GM18858 (cell line): ENCODE measurements around the gene CLSTN3.

ENCODE experiments used
- ATAC-seq: cut with Tn5 transposase; IDR thresholded peaks from one replicate; pipeline ENCODE4 v1.9.1; 2021; ENCODE audit not compliant: unreplicated experiment

Gene CLSTN3

DNA sequence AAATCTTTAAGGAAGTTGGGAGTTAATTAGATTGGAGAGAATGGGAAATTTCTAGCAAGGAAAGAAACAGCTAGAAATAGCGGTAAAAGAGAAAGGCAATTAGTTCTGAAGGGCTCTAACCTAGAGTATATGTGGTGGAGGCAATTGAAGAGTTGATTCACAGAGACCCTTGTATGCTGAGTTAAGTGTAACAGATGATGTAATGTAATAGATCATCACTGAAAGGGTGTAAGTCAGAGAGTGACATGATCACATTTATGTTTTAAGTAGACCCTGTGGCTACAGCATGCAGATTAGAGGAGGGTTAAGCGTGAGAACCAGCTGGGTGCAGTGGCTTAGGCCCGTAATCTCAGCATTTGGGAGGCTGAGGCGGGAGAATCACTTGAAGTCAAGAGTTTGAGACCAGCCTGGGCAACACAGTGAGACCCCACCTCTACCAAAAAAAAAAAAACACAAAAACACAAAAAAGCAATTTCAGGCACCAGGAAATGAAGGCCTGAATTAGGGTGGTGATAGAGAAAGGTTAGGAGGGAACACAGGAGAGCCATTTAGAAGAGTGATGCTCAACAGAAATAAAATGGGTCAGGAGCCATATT, 4.4 kb upstream of the CLSTN3 start:
- ATAC-seq = no peak

GRCh38 chr12:7127916-7128626, 2.1 kb upstream of the CLSTN3 start:
- ATAC-seq = no peak

- ATAC-seq = no peak
These were observed 1.4 kb upstream of the CLSTN3 start, which contains the start of gene RBP5 for GRCh38 chr12:7128681-7129286. Gene RBP5, minus strand, starts transcription at chr12:7128889. Its CDS starts 114 bp downstream, at chr12:7128775.

DNA sequence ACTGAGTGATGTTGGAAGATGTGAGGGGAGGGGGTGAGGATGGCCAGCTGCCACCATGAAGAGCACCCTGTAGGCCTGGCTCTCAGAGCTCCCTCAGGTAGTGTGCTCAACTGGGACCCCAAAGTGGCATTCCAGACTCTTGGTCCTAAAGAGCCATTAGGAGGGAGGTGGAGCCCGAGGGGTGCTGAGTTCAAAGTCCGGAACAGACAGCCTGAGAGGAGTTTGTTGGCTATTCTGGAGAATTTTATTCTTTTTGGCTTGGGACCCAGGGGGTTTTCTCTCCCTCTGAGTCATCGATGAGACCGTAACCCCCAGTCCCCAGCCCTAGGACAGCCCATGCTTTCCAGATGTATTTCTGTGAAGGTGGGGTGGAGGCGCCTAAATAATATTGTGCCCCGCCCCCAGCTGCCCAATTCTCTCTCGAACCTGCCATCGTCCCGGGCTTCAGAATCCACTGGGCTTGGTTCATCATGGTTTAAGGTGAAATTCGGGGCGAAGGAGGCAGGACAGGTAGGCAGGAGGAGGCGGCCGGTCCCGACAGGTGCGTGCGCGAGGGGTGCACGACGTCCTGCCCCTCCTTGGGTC, 792 bp upstream of the CLSTN3 start:
- ATAC-seq = no peak

- ATAC-seq = no peak
These were observed 730 bp downstream of the CLSTN3 start for GRCh38 chr12:7130701-7131501.

GRCh38 chr12:7131502-7131866, 1.3 kb downstream of the CLSTN3 start:
- no peak for ATAC-seq

GRCh38 chr12:7134396-7135166, 4.4 kb downstream of the CLSTN3 start:
- ATAC-seq = no peak

- ATAC-seq = no peak
These were observed 5.9 kb downstream of the CLSTN3 start for GRCh38 chr12:7136071-7136470.

DNA sequence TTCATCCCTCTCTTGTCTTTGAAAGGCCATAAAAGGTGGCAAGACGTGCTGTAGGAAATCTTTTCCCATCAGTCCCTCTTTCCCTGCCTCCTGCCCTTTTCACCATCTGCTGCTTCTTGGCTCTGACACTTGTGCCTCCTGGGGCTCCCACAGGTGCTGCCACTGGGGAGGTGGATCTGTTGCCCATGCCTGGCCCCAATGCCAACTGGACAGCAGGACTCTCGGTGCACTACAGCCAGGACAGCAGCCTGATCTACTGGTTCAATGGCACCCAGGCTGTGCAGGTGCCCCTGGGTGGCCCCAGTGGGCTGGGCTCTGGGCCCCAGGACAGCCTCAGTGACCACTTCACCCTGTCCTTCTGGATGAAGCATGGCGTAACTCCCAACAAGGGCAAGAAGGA, 6.5 kb downstream of the CLSTN3 start:
- ATAC-seq = no peak

DNA sequence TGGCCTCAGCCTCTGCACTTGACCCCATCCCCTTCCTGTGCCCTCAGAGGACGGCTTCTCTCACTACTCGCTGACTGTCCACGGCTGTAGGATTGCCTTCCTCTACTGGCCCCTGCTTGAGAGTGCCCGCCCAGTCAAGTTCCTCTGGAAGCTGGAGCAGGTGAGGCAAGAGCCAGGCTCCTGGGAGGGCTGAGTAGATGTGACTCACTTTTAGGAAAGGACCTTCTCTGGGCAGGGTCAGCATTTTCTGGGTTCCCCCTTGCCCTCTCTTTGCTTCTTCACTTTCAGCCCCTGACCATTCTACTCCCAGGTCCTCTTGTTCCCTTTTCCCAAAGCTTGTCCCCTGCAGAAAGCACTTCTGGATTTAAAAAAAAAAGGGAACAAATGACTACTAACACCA, 7.7 kb downstream of the CLSTN3 start:
- no peak for ATAC-seq

GRCh38 chr12:7139200-7139599, 9.0 kb downstream of the CLSTN3 start:
- ATAC-seq = no peak

GRCh38 chr12:7141351-7142005, 11.3 kb downstream of the CLSTN3 start:
- ATAC-seq = no peak

DNA sequence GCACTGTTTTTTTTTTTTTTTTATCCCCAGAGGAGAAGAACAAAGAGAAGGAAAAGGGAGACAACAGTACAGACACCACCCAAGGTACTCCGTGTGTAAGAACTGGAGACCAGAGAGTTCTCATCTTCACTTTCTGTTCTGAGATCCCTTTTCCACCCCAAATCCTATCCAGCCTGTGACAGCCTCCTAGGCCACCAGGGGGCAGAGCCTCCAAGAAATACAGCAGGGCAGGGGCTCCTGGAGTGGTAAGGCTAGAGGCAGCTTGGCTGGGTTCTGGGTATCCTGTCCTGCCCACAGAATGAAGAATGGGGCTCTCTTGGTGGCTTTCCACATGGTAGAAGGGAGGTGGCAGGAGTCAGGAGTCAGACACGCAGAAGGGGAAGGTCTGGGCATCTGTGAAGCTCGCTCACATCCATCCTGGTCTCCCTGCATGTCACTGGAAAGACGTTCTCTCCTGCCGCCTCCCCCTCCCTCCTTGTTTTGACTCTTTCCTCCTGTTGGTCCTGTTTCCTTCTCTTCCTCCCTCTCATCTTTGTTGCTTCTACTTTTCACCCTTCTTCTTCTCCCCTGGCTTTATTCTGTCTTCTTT, 12.0 kb downstream of the CLSTN3 start:
- ATAC-seq = no peak

GRCh38 chr12:7142809-7143465, 12.8 kb downstream of the CLSTN3 start:
- no peak for ATAC-seq

- ATAC-seq = no peak
These were observed 13.4 kb downstream of the CLSTN3 start for GRCh38 chr12:7143564-7143963.

DNA sequence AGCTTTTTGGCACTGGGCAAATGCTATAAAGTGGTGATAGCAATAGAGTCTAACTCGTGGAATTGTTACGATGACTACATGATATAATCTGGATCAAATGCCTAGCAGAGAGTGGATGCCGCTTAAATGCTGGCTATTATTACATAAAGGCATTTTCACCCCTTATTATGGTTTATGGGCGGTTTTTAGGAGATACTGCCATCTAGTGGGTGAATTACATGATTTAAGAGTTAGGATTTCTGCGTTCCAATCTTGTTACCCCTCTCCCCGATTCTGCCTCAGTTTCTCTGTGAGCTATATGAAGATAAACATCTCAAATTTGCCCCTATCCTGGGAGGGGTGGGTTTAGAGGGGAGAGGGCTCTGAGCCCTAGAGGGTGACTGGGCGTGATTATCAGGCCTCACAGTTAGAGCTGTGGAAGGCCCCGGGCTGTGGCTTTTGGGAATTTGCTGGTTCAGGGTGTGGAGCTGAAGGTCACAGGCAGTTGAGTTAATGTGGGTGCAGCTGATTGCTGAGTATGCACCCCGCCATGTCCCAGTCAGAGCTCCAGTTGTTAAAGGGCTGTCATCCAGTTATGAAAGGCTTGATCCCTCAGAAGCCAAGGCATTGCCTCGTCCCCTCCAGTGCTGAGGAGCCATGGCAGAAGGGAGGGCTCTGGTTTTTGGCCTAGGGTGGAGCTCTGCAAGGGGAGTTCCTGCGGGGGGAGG, 14.4 kb downstream of the CLSTN3 start:
- no peak for ATAC-seq

DNA sequence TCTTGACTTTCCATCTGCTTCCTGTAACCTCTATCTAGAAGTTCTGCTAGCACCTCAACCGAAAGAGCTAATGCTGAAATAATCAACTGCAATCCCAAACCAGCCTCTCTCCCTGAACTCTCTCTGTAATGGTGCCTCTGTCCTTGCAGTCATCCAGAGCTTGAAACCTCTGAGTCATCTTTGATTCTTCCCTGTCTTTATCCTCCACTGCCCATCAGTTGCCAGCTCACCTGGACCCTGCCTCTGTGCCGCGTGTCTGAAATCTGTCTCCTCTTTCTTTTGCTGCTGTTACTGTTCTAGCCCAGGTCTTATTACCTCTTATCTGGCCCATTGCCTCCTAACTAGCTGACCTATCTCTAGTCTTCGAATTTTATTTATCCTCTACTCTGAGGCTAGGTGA, 15.5 kb downstream of the CLSTN3 start:
- no peak for ATAC-seq

GRCh38 chr12:7146228-7146627, 16.1 kb downstream of the CLSTN3 start:
- no peak for ATAC-seq

DNA sequence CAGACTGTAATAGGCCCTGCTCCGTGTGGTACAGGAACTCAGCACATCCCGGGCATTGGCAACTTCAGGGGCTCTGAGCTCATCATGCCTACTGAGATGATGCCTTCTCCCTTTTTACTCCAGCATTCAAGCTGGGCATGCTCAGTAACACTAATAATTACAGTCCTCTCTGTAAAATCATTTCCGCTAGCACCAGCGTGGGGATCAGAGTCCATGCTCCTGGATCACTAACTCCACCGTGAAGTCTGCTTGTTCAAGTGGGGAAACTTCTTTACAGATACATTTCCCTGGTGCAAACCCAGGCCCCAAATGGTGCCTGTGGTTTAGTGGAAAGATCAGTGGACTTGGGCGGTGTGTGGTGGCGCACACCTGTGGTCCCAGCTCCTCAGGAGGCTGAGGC, 16.7 kb downstream of the CLSTN3 start:
- ATAC-seq = no peak
